ENCODE data around the gene IKZF3.
"Not testable (repeated sequence)": the region's sequence is repeated elsewhere in the genome, so short reads cannot be mapped to it uniquely, and the experiment has no call there.

Gene IKZF3

DNA sequence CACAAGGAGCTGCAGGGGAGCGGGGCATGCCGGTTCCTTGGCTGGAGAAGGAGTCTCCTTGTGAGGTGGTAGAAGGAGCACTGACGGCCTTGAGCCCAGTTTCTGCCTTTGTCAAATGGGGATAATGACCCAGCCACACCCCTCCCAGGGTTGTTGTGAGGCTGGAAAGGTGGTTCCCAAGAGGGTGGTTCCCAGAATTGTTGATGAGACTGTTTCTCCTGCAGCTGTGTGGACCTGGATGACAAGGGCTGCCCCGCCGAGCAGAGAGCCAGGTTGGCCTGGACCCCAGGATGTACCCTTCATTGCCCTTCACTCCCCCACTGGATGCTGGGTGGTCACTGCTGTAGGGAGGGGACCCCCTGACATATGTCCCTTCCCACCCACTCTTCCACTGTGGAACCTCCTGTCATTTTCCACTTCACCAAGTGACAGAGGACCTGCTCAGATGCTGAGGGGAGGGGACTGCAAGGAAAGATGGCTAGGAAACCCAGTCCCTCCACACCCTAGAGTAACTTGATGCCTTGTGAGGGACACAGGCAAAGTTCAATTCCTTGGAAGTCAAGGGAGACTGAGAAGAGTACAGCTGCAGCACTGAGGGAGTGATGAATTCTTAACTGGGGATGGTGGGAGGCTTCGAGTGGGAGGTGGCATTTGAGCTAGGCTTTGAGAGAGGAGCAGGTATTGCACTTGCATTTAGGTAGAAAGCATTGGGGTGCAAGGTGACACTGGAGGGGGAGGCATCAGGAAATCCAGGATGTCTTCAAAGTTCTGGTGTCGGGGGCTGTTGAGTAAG is 144.4 kb downstream of the IKZF3 start:
- no peak for DNase-seq (ENCODE audit: insufficient read length, low spot score)
- FAIRE-seq: no peak
- no peak for TF ChIP-seq PAX5 (IDR thresholded peaks at IDR 0.05; ENCODE audit: insufficient read depth, low read length, severe bottlenecking)
- TF ChIP-seq POLR2AphosphoS5 (IDR thresholded peaks at IDR 0.05; ENCODE audit: low read depth, low read length): no peak
- TF ChIP-seq SPI1 (IDR thresholded peaks at IDR 0.05; ENCODE audit: low read depth, low read length): no peak
- no peak for TF ChIP-seq TAF1 (IDR thresholded peaks at IDR 0.05; ENCODE audit: low read depth, low read length)
- TF ChIP-seq POLR2A (IDR thresholded peaks at IDR 0.05; ENCODE audit: low read depth, low read length): no peak
- TF ChIP-seq POU2F2 (IDR thresholded peaks at IDR 0.05; ENCODE audit: low read depth, low read length): no peak

DNA sequence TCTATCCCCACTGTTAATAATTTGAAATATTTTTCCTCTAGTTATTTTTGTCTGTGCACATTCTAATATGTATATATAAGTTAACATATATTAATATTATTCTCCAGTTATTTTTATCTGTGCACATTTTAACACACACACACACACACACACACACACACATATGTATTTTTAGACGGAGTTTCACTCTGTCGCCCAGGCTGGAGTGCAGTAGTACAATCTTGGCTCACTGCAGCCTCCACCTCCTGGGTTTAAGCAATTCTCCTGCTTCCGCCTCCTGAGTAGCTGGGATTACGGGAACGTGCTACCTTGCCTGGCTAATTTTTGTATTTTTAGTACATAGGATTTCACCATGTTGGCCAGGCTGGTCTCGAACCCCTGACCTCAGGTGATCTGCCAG is 146.5 kb downstream of the IKZF3 start:
- no peak for FAIRE-seq
- DNase-seq (ENCODE audit: insufficient read length, low spot score): no peak

DNA sequence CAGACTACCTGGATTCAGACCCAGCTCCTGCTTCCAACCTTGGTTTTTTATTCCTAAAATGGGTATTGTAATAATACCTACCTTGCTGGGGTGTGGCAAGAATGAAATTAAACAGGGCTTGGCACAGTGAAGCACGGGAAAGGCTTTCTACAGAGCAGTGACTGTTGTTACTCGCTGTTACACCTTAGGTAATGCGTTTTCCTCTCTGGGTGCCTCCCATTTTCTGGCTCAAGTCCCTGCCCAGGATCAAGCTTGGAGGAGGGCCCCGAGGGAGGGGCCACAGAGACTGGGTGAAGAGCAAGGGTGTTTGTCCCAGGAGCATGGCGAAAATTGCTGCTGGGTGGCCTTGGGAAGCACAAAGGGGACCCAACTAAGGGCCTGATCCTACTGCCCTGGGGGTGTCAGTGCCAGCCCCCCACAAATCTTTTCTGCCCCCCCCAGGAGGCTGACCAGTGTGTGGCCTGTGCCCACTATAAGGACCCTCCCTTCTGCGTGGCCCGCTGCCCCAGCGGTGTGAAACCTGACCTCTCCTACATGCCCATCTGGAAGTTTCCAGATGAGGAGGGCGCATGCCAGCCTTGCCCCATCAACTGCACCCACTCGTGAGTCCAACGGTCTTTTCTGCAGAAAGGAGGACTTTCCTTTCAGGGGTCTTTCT is 147.1 kb downstream of the IKZF3 start:
- TF ChIP-seq TAF1 (IDR thresholded peaks at IDR 0.05; ENCODE audit: low read depth, low read length) (no peak), POLR2AphosphoS5 (IDR thresholded peaks at IDR 0.05; ENCODE audit: low read depth, low read length) (no peak), SPI1 (IDR thresholded peaks at IDR 0.05; ENCODE audit: low read depth, low read length) (no peak), PAX5 (IDR thresholded peaks at IDR 0.05; ENCODE audit: insufficient read depth, low read length, severe bottlenecking) (no peak), POLR2A (IDR thresholded peaks at IDR 0.05; ENCODE audit: low read depth, low read length) (no peak)
- no peak for FAIRE-seq
- DNase-seq (ENCODE audit: insufficient read length, low spot score): no peak

More for the DNA sequence above, 146.5 kb downstream of the IKZF3 start:
- TF ChIP-seq SPI1 (IDR thresholded peaks at IDR 0.05; ENCODE audit: low read depth, low read length): no peak
- TF ChIP-seq TAF1 (IDR thresholded peaks at IDR 0.05; ENCODE audit: low read depth, low read length): no peak
- no peak for TF ChIP-seq POLR2AphosphoS5 (IDR thresholded peaks at IDR 0.05; ENCODE audit: low read depth, low read length)
- TF ChIP-seq POLR2A (IDR thresholded peaks at IDR 0.05; ENCODE audit: low read depth, low read length): no peak
- no peak for TF ChIP-seq PAX5 (IDR thresholded peaks at IDR 0.05; ENCODE audit: insufficient read depth, low read length, severe bottlenecking)
- TF ChIP-seq POU2F2 (IDR thresholded peaks at IDR 0.05; ENCODE audit: low read depth, low read length): no peak

DNA sequence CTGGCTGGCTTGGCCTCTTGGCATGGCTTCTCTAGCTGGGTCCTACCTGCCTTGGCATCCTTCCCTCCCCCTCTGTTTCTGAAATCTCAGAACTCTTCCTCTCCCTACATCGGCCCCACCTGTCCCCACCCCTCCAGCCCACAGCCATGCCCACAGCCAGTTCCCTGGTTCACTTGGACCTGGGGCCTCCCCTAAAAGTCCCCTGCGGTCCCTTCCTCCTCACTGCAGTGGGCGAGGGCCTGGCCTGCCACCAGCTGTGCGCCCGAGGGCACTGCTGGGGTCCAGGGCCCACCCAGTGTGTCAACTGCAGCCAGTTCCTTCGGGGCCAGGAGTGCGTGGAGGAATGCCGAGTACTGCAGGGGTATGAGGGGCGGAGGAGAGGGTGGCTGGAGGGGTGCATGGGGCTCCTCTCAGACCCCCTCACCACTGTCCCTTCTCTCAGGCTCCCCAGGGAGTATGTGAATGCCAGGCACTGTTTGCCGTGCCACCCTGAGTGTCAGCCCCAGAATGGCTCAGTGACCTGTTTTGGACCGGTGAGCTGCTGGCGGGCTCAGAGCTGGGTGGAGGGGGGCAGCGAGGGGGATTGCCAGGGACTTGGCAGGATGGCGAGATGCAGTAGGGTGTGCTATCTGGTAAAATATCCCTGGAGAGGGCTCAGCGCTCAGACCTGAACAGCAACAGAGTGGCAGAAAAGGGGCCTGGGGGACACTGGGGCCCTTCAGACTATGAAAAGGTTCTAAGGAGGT is 147.9 kb downstream of the IKZF3 start:
- DNase-seq (ENCODE audit: insufficient read length, low spot score) (no peak), FAIRE-seq (no peak)
- TF ChIP-seq POLR2AphosphoS5 (IDR thresholded peaks at IDR 0.05; ENCODE audit: low read depth, low read length): no peak
- no peak for TF ChIP-seq POLR2A (IDR thresholded peaks at IDR 0.05; ENCODE audit: low read depth, low read length)
- no peak for TF ChIP-seq TAF1 (IDR thresholded peaks at IDR 0.05; ENCODE audit: low read depth, low read length)
- TF ChIP-seq POU2F2 (IDR thresholded peaks at IDR 0.05; ENCODE audit: low read depth, low read length): no peak
- TF ChIP-seq PAX5 (IDR thresholded peaks at IDR 0.05; ENCODE audit: insufficient read depth, low read length, severe bottlenecking): no peak
- no peak for TF ChIP-seq SPI1 (IDR thresholded peaks at IDR 0.05; ENCODE audit: low read depth, low read length)

DNA sequence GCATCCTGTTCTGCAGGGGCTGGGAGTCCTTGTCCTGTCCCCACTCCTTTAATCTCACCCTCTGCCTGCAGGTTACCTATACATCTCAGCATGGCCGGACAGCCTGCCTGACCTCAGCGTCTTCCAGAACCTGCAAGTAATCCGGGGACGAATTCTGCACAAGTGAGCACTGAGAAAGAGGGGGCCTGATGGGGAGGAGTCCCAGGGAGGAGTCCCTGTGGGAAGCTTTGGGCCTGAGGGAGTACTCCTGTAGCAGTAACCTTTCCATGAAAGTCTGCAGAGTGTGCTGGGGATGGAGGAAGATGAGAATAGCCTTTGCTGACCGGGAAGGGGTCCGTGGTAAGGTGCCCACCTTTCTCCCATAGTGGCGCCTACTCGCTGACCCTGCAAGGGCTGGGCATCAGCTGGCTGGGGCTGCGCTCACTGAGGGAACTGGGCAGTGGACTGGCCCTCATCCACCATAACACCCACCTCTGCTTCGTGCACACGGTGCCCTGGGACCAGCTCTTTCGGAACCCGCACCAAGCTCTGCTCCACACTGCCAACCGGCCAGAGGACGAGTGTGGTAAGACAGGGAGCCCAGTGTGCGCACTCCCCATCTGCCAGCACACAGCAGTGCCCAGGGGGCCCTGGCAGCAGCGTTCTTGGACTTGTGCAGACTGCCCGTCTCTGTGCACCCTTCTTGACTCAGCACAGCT is 148.6 kb downstream of the IKZF3 start:
- DNase-seq (ENCODE audit: insufficient read length, low spot score): no peak
- no peak for TF ChIP-seq SPI1 (IDR thresholded peaks at IDR 0.05; ENCODE audit: low read depth, low read length)
- no peak for TF ChIP-seq PAX5 (IDR thresholded peaks at IDR 0.05; ENCODE audit: insufficient read depth, low read length, severe bottlenecking)
- no peak for TF ChIP-seq POU2F2 (IDR thresholded peaks at IDR 0.05; ENCODE audit: low read depth, low read length)
- FAIRE-seq: no peak

DNA sequence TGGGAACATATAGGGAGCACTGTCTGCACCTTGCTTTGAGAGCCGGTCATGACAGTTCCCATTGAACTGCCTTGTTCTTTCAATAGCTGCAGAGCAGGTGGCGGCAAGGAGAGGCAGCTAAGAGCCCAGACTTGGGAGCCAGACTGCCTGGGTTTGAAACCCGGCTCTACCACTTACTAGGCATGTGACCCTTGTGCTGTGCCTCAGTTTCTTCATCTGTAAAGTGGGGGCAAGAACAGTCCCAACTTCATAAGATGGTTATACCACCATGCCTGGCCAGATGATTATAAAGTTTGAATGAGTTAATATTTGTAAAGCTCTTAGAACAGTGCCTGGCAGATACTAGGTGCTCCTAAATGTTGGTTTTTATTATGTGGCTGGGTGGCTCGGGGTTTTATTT is 149.9 kb downstream of the IKZF3 start:
- FAIRE-seq (no peak), DNase-seq (ENCODE audit: insufficient read length, low spot score) (no peak)
- TF ChIP-seq TAF1 (IDR thresholded peaks at IDR 0.05; ENCODE audit: low read depth, low read length) (no peak), SPI1 (IDR thresholded peaks at IDR 0.05; ENCODE audit: low read depth, low read length) (no peak), POU2F2 (IDR thresholded peaks at IDR 0.05; ENCODE audit: low read depth, low read length) (no peak), POLR2AphosphoS5 (IDR thresholded peaks at IDR 0.05; ENCODE audit: low read depth, low read length) (no peak), POLR2A (IDR thresholded peaks at IDR 0.05; ENCODE audit: low read depth, low read length) (no peak), PAX5 (IDR thresholded peaks at IDR 0.05; ENCODE audit: insufficient read depth, low read length, severe bottlenecking) (no peak)

DNA sequence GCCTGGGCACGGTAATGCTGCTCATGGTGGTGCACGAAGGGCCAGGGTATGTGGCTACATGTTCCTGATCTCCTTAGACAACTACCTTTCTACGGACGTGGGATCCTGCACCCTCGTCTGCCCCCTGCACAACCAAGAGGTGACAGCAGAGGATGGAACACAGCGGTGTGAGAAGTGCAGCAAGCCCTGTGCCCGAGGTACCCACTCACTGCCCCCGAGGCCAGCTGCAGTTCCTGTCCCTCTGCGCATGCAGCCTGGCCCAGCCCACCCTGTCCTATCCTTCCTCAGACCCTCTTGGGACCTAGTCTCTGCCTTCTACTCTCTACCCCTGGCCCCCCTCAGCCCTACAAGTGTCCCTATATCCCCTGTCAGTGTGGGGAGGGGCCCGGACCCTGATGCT is 152.3 kb downstream of the IKZF3 start:
- no peak for FAIRE-seq
- TF ChIP-seq TAF1 (IDR thresholded peaks at IDR 0.05; ENCODE audit: low read depth, low read length) (no peak), POU2F2 (IDR thresholded peaks at IDR 0.05; ENCODE audit: low read depth, low read length) (no peak), POLR2AphosphoS5 (IDR thresholded peaks at IDR 0.05; ENCODE audit: low read depth, low read length) (no peak), SPI1 (IDR thresholded peaks at IDR 0.05; ENCODE audit: low read depth, low read length) (no peak), PAX5 (IDR thresholded peaks at IDR 0.05; ENCODE audit: insufficient read depth, low read length, severe bottlenecking) (no peak), POLR2A (IDR thresholded peaks at IDR 0.05; ENCODE audit: low read depth, low read length) (no peak)
- no peak for DNase-seq (ENCODE audit: insufficient read length, low spot score)

DNA sequence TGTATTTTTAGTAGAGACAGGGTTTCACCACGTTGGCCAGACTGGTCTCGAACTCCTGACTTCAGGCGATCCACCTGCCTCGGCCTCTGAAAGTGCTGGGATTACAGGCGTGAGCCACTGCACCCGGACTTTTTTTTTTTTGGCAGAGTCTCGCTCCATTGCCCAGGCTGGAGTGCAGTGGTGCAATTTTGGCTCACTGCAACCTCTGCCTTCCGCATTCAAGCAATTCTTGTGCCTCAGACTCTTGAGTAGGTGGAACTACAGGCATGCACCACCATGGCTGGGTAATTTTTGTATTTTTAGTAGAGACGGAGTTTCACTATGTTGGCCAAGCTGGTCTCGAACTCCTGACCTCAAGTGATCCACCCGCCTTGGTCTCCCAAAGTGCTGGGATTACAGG is 153.0 kb downstream of the IKZF3 start:
- not testable (repeated sequence) for FAIRE-seq; DNase-seq (ENCODE audit: insufficient read length, low spot score)

Measured in GM12891 (cell line).